GM23248 (cell line): ENCODE data around the gene NOC4L. TPM values are rescaled to one million over a fixed set of nuclear protein-coding genes. Genes with fewer than 3 reads are reported as not detected.

Experiments used
- DNase-seq: peaks from one replicate; pipeline ENCODE4 v3.0.0-alpha.2; 2015
- H2AFZ ChIP-seq: fragments of 200-600 bp; sonication (generic); 2 replicates; pipeline ENCODE4 v1.6.1; 2016; ENCODE audit warnings: antibody characterized with exemption
- H3F3A ChIP-seq: fragments of 200-600 bp; sonication (generic); 2 replicates; pipeline ENCODE4 v1.6.1; 2016; ENCODE audit warnings: mild to moderate bottlenecking, antibody characterized with exemption, mixed run types; ENCODE audit not compliant: insufficient read depth
- H3K27ac ChIP-seq: fragments of 200-600 bp; sonication (generic); 2 replicates; pipeline ENCODE4 v1.5.1; 2016; ENCODE audit warnings: mild to moderate bottlenecking
- H3K27me3 ChIP-seq: fragments of 200-600 bp; sonication (generic); replicated peaks from 2 replicates; pipeline ENCODE4 v1.6.1; 2016; ENCODE audit warnings: mild to moderate bottlenecking; ENCODE audit not compliant: insufficient read depth
- H3K36me3 ChIP-seq: fragments of 200-600 bp; sonication (generic); 2 replicates; pipeline ENCODE4 v1.6.1; 2016; ENCODE audit warnings: low read depth, mild to moderate bottlenecking
- H3K4me1 ChIP-seq: fragments of 200-600 bp; sonication (generic); 2 replicates; pipeline ENCODE4 v1.6.1; 2016; ENCODE audit warnings: mild to moderate bottlenecking; ENCODE audit not compliant: insufficient read depth
- H3K4me2 ChIP-seq: fragments of 200-600 bp; sonication (generic); one replicate; pipeline ENCODE4 v1.6.1; 2016; ENCODE audit warnings: mild to moderate bottlenecking; ENCODE audit not compliant: unreplicated experiment
- H3K4me3 ChIP-seq: fragments of 200-600 bp; sonication (generic); 2 replicates; pipeline ENCODE4 v1.5.1; 2016; ENCODE audit warnings: mild to moderate bottlenecking
- H3K79me2 ChIP-seq: fragments of 200-600 bp; sonication (generic); 2 replicates; pipeline ENCODE4 v1.6.1; 2016; ENCODE audit warnings: mild to moderate bottlenecking; ENCODE audit not compliant: insufficient read depth
- H3K9ac ChIP-seq: fragments of 200-600 bp; sonication (generic); 2 replicates; pipeline ENCODE4 v1.6.1; 2016; ENCODE audit warnings: mild to moderate bottlenecking
- H3K9me2 ChIP-seq: fragments of 200-600 bp; sonication (generic); 2 replicates; pipeline ENCODE4 v1.6.1; 2016; ENCODE audit warnings: mixed run types, mild to moderate bottlenecking, moderate library complexity; ENCODE audit not compliant: insufficient read depth
- H3K9me3 ChIP-seq: fragments of 200-600 bp; sonication (generic); one replicate; pipeline ENCODE4 v1.6.1; 2017; ENCODE audit warnings: low read depth
- H4K20me1 ChIP-seq: fragments of 200-600 bp; sonication (generic); 2 replicates; pipeline ENCODE4 v1.6.0; 2016; ENCODE audit not compliant: insufficient read depth
- EZH2 ChIP-seq: fragments of 200-600 bp; sonication (generic); IDR thresholded peaks from 2 replicates; pipeline ENCODE4 v1.6.1; 2018; ENCODE audit warnings: antibody characterized with exemption, mild to moderate bottlenecking; ENCODE audit not compliant: insufficient read depth, poor library complexity, severe bottlenecking
- EZH2phosphoT487 ChIP-seq: fragments of 200-600 bp; sonication (generic); IDR thresholded peaks from 2 replicates; pipeline ENCODE4 v1.6.1; 2018; ENCODE audit warnings: antibody characterized with exemption, moderate library complexity, mild to moderate bottlenecking, low read depth; ENCODE audit not compliant: insufficient read depth
- WGBS, 2 experiments: methylation state at CpG; one replicate each; pipeline ENCODE4 v1.1.6; 2015 to 2017; ENCODE audit warnings: low lambda C conversion rate in 2 of 2, low coverage in 1 of 2; ENCODE audit errors: missing lambda C conversion rate in 2 of 2; 5-methylcytosine and 5-hydroxymethylcytosine counted together
- in situ Hi-C: fragments of 300-500 bp; cut with MboI; formaldehyde crosslinking; loops from 2 replicates; pipeline ENCODE4 v1.15.0; 2020
- polyA plus RNA-seq: library from polyadenylated mRNA; unstranded; fragments of >200 nt; fragmentation: Nextera tagmentation; extraction: Ambion mirVana; gene quantifications from 2 replicates; pipeline ENCODE4 v1.2.1, GENCODE V29; 2016
- total RNA-seq: library from RNA; depleted of rRNA; stranded (reverse); fragments of >200 nt; shearing (Covaris generic); gene quantifications from 2 replicates; pipeline ENCODE4 v1.2.3, GENCODE V29; 2014

NOC4L gene
- total and polyA plus RNA-seq, 2 experiments from 2014 or later = 10.2 to 22.7 TPM

DNA sequence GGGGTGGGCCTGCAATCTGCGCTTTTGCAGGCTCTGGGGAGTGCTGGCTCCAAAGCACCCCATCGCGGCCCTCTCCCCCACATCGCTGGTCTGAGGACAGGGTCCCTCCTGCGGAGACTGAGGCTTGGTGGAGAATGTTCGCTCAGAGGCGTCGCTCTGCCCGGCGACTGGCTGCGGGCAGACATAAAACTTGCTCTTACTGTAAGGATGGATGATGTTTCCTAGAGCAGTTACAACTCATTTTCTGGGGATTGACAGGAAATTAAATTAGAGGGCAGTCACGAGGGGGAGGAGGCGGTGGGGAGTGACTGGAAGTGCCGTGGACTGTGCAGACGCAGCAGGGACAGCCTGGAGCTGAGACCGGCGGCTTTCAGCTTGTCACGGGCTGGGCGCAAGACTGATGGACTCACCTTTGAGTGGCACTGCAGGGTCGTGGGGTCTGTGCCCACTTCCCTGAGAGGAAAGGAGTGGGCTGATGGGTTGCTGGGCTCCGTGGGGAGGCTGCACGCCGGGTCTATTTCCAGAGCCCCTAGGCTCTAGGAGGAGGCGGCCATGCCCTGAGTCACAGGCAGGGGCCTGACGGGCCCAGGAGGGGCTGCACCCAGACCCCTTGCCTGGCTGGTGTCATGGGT is 32.8 kb downstream of the NOC4L start:
- Histone ChIP-seq H3K27me3 (peaks cover 23% of the 10 kb centered on the region), H3K27ac (no peak overlapping the region), H3K9ac (no peak overlapping the region), H3K9me3 (no peaks in the 10 kb centered on the region), H3K4me1 (no peaks in the 10 kb centered on the region), H3K9me2 (no peaks in the 10 kb centered on the region), H3K36me3 (no peaks in the 10 kb centered on the region), H3K4me2 (no peak overlapping the region), H3K79me2 (no peaks in the 10 kb centered on the region), H3K4me3 (no peak overlapping the region), H3F3A (no peaks in the 10 kb centered on the region), H2AFZ (no peak overlapping the region), H4K20me1 (no peaks in the 10 kb centered on the region)
- no peak for DNase-seq
- in situ Hi-C loops = no loop called here
- TF ChIP-seq EZH2phosphoT487 (no peak), EZH2 (no peak)
- 62 to 64% methylated on average over 23 to 25 of the region's 25 CpGs for WGBS, 2 experiments

DNA sequence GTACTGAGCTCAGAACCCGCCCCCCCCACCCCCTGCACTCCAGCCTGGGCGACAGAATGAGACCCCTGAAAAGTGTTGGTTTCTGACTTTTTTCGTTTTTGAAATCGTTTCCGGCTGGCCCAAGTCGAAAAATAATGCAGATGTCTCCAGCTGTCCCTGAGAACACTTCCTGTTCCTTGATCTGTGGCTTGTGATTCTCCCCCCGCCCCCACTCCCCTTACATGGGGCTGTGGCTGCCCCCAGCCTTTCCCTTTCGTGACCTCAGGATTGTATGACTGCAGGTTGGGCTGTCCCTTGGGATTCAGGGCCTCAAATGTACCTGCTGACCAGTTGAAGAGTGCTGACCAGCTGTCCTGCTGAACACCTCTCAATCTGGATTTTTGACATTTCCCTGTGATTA is 34.1 kb downstream of the NOC4L start:
- Histone ChIP-seq H3K9ac (no peak overlapping the region), H3K4me3 (no peak overlapping the region), H3K79me2 (no peaks in the 10 kb centered on the region), H3K9me2 (no peaks in the 10 kb centered on the region), H4K20me1 (no peaks in the 10 kb centered on the region), H3F3A (no peaks in the 10 kb centered on the region), H2AFZ (no peak overlapping the region), H3K36me3 (no peaks in the 10 kb centered on the region), H3K4me1 (no peaks in the 10 kb centered on the region), H3K4me2 (no peak overlapping the region), H3K27me3 (peaks cover 32% of the 10 kb centered on the region), H3K9me3 (no peaks in the 10 kb centered on the region), H3K27ac (no peak overlapping the region)
- DNase-seq = no peak
- 20 to 38% methylated on average over 2 to 8 of the region's 8 CpGs for WGBS, 2 experiments
- in situ Hi-C loops = no loop called here
- no peak for TF ChIP-seq EZH2
- TF ChIP-seq EZH2phosphoT487 = no peak

DNA sequence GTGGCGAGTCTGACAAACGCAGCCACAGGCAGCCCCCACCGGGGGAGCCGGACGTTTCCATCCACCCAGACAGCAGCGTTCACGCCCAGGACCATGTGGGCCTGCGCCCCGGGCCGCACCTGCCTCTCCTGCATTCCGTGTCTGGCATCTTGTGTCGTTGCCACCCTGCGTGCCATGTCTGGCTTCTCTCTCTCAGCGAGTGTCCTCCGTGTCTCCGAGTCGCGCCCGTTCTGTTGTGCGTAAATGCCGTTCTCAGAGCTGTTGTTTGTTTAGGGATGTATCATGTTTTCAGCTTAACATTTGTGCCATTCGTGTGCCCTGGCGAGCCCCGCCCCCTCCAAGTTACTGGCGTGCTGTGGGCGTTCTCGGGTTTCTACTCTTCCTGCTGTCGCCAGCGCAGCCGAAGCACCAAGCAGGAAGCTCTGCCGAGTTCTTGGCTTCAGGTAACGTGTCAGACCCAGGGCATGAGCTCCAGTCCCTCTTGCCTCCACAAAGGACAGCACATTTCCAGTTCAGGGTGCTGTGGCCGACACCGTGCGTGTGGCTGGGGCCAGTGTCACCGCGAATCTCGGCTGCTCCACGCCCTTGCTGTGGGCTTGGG is 34.6 kb downstream of the NOC4L start:
- 54 to 60% methylated on average over 38 to 39 of the region's 39 CpGs for WGBS, 2 experiments
- H3K4me2 ChIP-seq = no peak overlapping the region
- H3K36me3 ChIP-seq = no peaks in the 10 kb centered on the region
- no peaks in the 10 kb centered on the region for H3K79me2 ChIP-seq
- H3K27ac ChIP-seq = no peak overlapping the region
- H4K20me1 ChIP-seq = no peaks in the 10 kb centered on the region
- no peaks in the 10 kb centered on the region for H3K9me2 ChIP-seq
- H3K9ac ChIP-seq = no peak overlapping the region
- no peaks in the 10 kb centered on the region for H3K4me1 ChIP-seq
- no peaks in the 10 kb centered on the region for H3F3A ChIP-seq
- in situ Hi-C loops = no loop called here
- H3K9me3 ChIP-seq = no peaks in the 10 kb centered on the region
- no peak overlapping the region for H2AFZ ChIP-seq
- DNase-seq = no peak
- peaks cover 35% of the 10 kb centered on the region for H3K27me3 ChIP-seq
- TF ChIP-seq EZH2phosphoT487 (no peak), EZH2 (no peak)
- H3K4me3 ChIP-seq = no peak overlapping the region

DNA sequence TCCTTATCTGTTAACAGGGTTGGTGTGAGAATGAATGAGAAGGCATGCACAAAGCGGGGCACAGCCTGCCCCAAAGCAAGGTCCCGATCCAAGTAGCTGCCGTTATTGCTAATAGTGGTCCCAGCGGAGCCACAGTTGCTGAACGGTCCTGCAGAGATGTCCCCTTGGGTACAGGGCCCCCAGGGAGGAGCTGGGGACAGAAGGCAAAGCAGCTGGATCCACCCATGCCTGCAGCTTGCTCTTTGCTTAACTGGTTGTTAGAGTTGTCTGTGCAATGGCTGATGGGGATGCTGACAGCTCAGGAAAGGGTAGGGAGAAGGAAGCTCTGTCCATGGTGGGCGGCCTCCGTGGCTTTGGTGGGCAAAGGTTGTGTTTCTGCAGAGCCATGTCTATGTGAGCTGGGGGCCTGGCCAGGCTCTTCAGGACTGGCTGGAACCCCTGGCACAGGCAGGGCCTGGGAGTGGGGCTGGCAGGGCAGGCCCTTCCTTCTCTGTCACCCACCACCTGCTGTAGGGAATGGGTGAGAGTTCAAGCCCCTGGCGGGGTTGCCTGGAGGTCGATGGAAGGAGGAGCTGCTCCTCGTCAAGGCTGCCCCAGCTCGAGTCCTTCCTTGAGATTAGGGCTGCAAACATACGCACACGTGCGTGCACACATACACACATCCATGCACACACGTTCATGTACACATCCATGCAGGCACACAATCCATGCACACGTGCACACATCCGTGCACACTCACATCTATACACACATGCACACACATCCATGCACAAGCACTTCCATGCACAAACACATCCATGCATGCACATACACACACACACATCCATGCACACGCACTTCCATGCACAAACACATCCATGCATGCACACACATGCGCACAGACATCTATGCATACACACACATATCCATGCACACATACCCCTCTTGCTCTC is 35.4 kb downstream of the NOC4L start:
- 64% methylated on average over 19 of the region's 19 CpGs for WGBS, 2 experiments
- Histone ChIP-seq H3K27me3 (peaks cover 29% of the 10 kb centered on the region), H2AFZ (no peak overlapping the region), H3K9ac (no peak overlapping the region), H4K20me1 (no peaks in the 10 kb centered on the region), H3K4me2 (no peak overlapping the region), H3K79me2 (no peaks in the 10 kb centered on the region), H3K9me2 (no peaks in the 10 kb centered on the region), H3K36me3 (no peaks in the 10 kb centered on the region), H3K9me3 (no peaks in the 10 kb centered on the region), H3K4me1 (no peaks in the 10 kb centered on the region), H3F3A (no peaks in the 10 kb centered on the region), H3K27ac (no peak overlapping the region), H3K4me3 (no peak overlapping the region)
- TF ChIP-seq EZH2 = no peak
- no peak for TF ChIP-seq EZH2phosphoT487
- no peak for DNase-seq
- in situ Hi-C loops = no loop called here
